Endothelial cell (in vitro differentiated cells): ENCODE data around the gene BMP4. TPM values are rescaled to one million over a fixed set of nuclear protein-coding genes. Genes with fewer than 3 reads are reported as not detected.

Experiments
- DNase-seq: peaks from one replicate; pipeline ENCODE4 v3.0.0; 2021; ENCODE audit warnings: low spot score
- H3K27ac Mint-ChIP-seq: one replicate; pipeline ENCODE4 v1.8.0; 2021; ENCODE audit warnings: mixed read lengths, inconsistent platforms; ENCODE audit not compliant: unreplicated experiment
- H3K27me3 Mint-ChIP-seq: one replicate; pipeline ENCODE4 v1.8.0; 2021; ENCODE audit warnings: mild to moderate bottlenecking, moderate library complexity, mixed read lengths, inconsistent platforms; ENCODE audit not compliant: unreplicated experiment
- H3K36me3 Mint-ChIP-seq: one replicate; pipeline ENCODE4 v1.8.0; 2021; ENCODE audit warnings: mild to moderate bottlenecking, low read depth, mixed read lengths, inconsistent platforms; ENCODE audit not compliant: unreplicated experiment
- H3K4me1 Mint-ChIP-seq: one replicate; pipeline ENCODE4 v1.8.0; 2021; ENCODE audit warnings: mild to moderate bottlenecking, mixed read lengths, inconsistent platforms; ENCODE audit not compliant: unreplicated experiment
- H3K4me3 Mint-ChIP-seq: one replicate; pipeline ENCODE4 v1.8.0; 2021; ENCODE audit warnings: mild to moderate bottlenecking, mixed read lengths, inconsistent platforms; ENCODE audit not compliant: unreplicated experiment
- H3K9me3 Mint-ChIP-seq: one replicate; pipeline ENCODE4 v1.8.0; 2021; ENCODE audit warnings: mixed read lengths, inconsistent platforms; ENCODE audit not compliant: unreplicated experiment
- total RNA-seq: library from RNA; stranded (reverse); fragmentation: NEBNext Ultra II Directional; extraction: Animal tissue kit (Norgen Biotek cat#: 25700); gene quantifications from one replicate; pipeline ENCODE4 v1.2.1, GENCODE V29; 2021; ENCODE audit not compliant: unreplicated experiment
- TF ChIP-seq, protein P1 (sequence below): fragments of 200-600 bp; sonication (generic); IDR thresholded peaks from one replicate; pipeline ENCODE4 v1.5.0; 2021; ENCODE audit warnings: antibody characterized with exemption; ENCODE audit not compliant: unreplicated experiment

The BMP4 gene
- total RNA-seq, 1 donor from 2014 or later, result 101 TPM

DNA sequence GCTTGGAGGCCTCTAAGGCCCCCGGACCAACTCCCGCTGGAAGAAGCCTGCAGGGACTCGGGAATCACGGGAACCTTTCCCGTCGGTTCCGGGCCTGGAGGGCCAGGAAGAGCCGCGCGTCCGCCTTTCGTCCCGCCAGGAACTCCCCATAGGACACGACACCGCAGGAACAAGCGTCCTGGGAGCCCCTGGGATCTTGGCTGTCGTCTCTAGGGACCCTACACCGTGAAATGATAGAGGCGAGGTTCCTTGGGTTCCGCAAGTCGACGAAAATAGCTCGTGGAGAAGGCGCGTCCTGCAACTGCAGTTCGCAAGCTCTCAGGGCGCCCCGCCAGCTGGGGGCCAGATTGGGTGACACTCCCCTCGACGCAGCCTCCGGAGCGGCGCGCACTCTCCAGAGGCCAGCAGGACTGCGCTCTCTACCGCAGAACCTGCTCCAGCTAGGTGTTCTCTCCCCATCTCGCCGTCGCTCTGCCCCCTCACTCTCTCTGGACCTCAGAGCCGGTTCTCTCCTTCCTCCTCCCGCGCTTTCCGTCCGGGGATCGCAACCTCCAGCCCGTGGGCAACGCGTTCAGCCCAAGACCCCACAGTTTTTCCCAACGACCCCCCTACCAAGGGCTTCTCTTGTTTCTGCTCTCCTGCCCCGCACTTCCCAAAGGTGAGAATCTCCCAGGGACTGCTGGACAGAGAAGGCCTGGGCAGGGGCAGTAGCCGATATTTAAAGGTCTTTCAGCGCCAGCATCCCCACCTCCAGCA is 776 bp downstream of the BMP4 start:
- Mint-ChIP-seq H3K27ac (peak overlapping the region; percentile 96), H3K27me3 (peaks cover 30% of the 10 kb centered on the region), H3K4me1 (peaks cover 38% of the 10 kb centered on the region), H3K36me3 (peaks cover 36% of the 10 kb centered on the region), H3K4me3 (peak overlapping the region; percentile 99), H3K9me3 (no peaks in the 10 kb centered on the region)
- peak; percentile 49 for DNase-seq
- TF ChIP-seq, protein P1, sequence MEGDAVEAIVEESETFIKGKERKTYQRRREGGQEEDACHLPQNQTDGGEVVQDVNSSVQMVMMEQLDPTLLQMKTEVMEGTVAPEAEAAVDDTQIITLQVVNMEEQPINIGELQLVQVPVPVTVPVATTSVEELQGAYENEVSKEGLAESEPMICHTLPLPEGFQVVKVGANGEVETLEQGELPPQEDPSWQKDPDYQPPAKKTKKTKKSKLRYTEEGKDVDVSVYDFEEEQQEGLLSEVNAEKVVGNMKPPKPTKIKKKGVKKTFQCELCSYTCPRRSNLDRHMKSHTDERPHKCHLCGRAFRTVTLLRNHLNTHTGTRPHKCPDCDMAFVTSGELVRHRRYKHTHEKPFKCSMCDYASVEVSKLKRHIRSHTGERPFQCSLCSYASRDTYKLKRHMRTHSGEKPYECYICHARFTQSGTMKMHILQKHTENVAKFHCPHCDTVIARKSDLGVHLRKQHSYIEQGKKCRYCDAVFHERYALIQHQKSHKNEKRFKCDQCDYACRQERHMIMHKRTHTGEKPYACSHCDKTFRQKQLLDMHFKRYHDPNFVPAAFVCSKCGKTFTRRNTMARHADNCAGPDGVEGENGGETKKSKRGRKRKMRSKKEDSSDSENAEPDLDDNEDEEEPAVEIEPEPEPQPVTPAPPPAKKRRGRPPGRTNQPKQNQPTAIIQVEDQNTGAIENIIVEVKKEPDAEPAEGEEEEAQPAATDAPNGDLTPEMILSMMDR, result no peak

DNA sequence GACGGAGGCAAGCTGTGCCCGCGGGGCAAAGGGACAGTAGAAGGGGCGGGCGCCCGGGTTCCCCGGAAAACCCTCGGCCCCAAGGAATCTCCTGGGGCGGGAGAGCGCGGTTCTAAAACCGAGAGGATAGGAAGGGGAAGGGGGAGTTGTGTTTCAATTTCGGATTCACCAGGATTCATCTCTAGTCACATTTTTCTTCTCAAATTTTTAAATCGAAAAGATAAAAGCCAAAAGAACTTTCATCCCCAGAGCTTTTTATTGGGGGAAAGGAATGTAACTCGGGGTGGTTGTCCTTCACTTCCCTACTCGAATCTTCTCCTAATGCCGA is 1.4 kb downstream of the BMP4 start:
- Mint-ChIP-seq H3K9me3 (no peaks in the 10 kb centered on the region), H3K27ac (peak overlapping the region; percentile 96), H3K4me1 (peaks cover 44% of the 10 kb centered on the region), H3K36me3 (peaks cover 41% of the 10 kb centered on the region), H3K27me3 (peaks cover 32% of the 10 kb centered on the region), H3K4me3 (peak overlapping the region; percentile 99)
- no peak for DNase-seq
- TF ChIP-seq, protein P1, result no peak

DNA sequence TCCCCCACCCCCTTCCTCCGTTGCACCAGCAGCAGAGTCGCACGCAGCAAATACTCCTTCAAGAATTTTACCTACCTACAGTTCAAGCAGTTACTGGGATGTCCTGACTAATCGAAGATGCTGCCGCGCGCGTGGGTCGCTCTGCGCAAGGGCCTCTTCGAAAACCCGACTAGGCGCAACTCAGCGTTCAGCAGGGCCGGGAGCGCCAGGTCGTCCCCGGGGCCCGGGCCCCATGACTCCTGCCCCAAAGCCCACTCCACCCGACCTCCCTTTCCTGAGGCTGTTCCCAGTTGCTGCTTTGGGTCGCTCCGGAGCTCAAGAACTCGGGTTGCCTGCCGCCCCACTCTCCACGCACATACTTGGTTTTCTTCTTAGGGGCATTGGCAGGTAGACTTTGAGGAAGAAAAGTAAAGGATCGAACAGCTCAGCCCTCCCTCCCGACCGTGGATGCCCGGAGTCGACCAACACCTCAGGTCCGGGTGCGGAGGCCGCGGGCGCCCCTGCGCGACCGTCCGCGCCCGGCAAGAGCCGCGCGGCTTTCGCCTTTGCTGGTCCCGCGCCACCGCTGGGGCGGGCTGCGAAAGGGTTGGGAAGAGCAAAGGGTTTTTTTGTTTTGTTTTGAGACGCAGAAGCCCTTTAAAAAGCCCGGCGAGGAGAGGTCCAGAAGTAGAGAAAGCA is 1.9 kb downstream of the BMP4 start:
- H3K4me1 Mint-ChIP-seq, result peaks cover 49% of the 10 kb centered on the region
- TF ChIP-seq, protein P1, result no peak
- H3K27me3 Mint-ChIP-seq, result peaks cover 30% of the 10 kb centered on the region
- peak overlapping the region; percentile 96 for H3K27ac Mint-ChIP-seq
- H3K4me3 Mint-ChIP-seq, result peak overlapping the region; percentile 99
- no peaks in the 10 kb centered on the region for H3K9me3 Mint-ChIP-seq
- peaks cover 45% of the 10 kb centered on the region for H3K36me3 Mint-ChIP-seq
- DNase-seq, result no peak

DNA sequence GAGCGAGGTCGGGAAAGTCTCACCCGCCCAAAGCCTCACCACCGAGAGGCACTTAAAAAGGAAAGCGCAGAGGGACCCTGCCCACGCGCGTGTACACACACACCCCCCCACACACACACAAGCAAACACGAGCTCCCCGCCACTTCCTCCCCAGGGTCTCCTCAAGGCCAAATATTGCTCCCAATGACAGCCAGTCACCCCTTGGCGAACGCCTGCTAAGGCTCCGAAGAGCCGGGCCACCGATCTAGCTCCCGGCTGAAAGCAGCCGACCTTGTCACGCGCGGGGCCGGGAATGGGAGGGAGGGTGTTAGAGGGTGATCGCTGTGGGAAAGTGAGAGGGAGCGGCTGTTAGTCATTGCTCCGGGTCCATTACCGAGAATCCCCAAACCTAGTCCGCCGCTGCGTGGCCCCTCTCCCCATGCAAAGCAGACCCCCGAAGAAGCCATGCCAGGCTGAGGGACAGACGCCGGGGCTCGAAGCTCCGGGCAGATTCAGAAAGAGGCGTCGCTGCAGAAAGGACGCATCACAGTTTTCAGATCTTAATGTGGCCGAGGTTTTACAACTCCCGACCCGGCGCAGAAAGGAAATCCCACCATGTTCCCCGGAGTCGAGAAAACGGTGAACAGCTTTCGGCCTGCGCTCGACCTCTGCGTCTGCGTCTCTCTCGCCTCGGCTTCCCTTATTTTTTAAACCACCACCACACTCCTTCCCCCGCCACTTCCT is 2.6 kb downstream of the BMP4 start:
- TF ChIP-seq, protein P1, result no peak
- peaks cover 54% of the 10 kb centered on the region for H3K4me1 Mint-ChIP-seq
- peaks cover 30% of the 10 kb centered on the region for H3K27me3 Mint-ChIP-seq
- DNase-seq, result peak; percentile 51
- no peaks in the 10 kb centered on the region for H3K9me3 Mint-ChIP-seq
- H3K36me3 Mint-ChIP-seq, result peaks cover 52% of the 10 kb centered on the region
- peak overlapping the region; percentile 99 for H3K4me3 Mint-ChIP-seq
- peak overlapping the region; percentile 96 for H3K27ac Mint-ChIP-seq
